ENCODE measurements around the gene FOXC2. TPM values are rescaled to one million over a fixed set of nuclear protein-coding genes. Genes with fewer than 3 reads are reported as not detected.
A peak's percentile ranks its signal among the peaks of the same experiment; 100 is the strongest.

Gene FOXC2
- total and polyA plus RNA-seq, 9 of the 15 experiments (the other 6 are each of a cell fraction or from before 2014, with no cell fraction given), result 0.01 to 0.11 (median 0.10) TPM; not detected in 5

- peak; percentile 98 for TF ChIP-seq ATF7 (IDR thresholded peaks at IDR 0.05)
- peak; percentile 68 for TF ChIP-seq RFX1 (IDR thresholded peaks at IDR 0.05)
- peak; percentile 71 for TF ChIP-seq ZFX (CRISPR knock-in tag; IDR thresholded peaks at IDR 0.05)
- peak; percentile 64 for TF ChIP-seq FIP1L1 (IDR thresholded peaks at IDR 0.05; ENCODE audit: low read depth, low read length, poor library complexity, severe bottlenecking)
- no peak for TF ChIP-seq COPS2 (conservative IDR thresholded peaks at IDR 0.05)
- no peak for TF ChIP-seq HNRNPH1 (optimal IDR thresholded peaks at IDR 0.05; ENCODE audit: low read depth, low read length)
- TF ChIP-seq ELF4 (CRISPR knock-in tag; IDR thresholded peaks at IDR 0.05), result no peak
- TF ChIP-seq TOE1 (IDR thresholded peaks at IDR 0.05; ENCODE audit: borderline replicate concordance), result 0 out of 2 replicates have a peak, but pooled peaks have one; percentile 8
- TF ChIP-seq TOE1 (CRISPR knock-in tag; IDR thresholded peaks at IDR 0.05; ENCODE audit: borderline replicate concordance, low read depth), result no peak
- 0 out of 2 replicates have a peak, but pooled peaks have one; percentile 11 for TF ChIP-seq MYC (IDR thresholded peaks at IDR 0.05; ENCODE audit: low read depth, low read length)
- TF ChIP-seq MYC (CRISPR knock-in tag; IDR thresholded peaks at IDR 0.05; ENCODE audit: borderline replicate concordance, low read depth), result no peak
- no peak for TF ChIP-seq ARID3A (IDR thresholded peaks at IDR 0.05; ENCODE audit: borderline replicate concordance, low read depth, low read length)
- no peak for TF ChIP-seq TRIM28 (IDR thresholded peaks at IDR 0.05)
- TF ChIP-seq MCM5 (IDR thresholded peaks at IDR 0.05; ENCODE audit: low read depth), result no peak
- TF ChIP-seq FOXM1 (IDR thresholded peaks at IDR 0.05; ENCODE audit: low read depth), result no peak
- no peak for TF ChIP-seq FOXM1 (CRISPR knock-in tag; IDR thresholded peaks at IDR 0.05; ENCODE audit: low read depth)
- no peak for TF ChIP-seq LEF1 (IDR thresholded peaks at IDR 0.05)
- no peak for TF ChIP-seq ZNF79 (CRISPR knock-in tag; IDR thresholded peaks at IDR 0.05; ENCODE audit: low read depth)
- TF ChIP-seq ZNF174 (CRISPR knock-in tag; IDR thresholded peaks at IDR 0.05), result no peak
- TF ChIP-seq, protein P1, sequence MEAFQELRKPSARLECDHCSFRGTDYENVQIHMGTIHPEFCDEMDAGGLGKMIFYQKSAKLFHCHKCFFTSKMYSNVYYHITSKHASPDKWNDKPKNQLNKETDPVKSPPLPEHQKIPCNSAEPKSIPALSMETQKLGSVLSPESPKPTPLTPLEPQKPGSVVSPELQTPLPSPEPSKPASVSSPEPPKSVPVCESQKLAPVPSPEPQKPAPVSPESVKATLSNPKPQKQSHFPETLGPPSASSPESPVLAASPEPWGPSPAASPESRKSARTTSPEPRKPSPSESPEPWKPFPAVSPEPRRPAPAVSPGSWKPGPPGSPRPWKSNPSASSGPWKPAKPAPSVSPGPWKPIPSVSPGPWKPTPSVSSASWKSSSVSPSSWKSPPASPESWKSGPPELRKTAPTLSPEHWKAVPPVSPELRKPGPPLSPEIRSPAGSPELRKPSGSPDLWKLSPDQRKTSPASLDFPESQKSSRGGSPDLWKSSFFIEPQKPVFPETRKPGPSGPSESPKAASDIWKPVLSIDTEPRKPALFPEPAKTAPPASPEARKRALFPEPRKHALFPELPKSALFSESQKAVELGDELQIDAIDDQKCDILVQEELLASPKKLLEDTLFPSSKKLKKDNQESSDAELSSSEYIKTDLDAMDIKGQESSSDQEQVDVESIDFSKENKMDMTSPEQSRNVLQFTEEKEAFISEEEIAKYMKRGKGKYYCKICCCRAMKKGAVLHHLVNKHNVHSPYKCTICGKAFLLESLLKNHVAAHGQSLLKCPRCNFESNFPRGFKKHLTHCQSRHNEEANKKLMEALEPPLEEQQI (IDR thresholded peaks at IDR 0.05), result no peak
- TF ChIP-seq FOSL1 (tag; conservative IDR thresholded peaks at IDR 0.05), result no peak
- no peak for TF ChIP-seq ESRRB (CRISPR knock-in tag; IDR thresholded peaks at IDR 0.05; ENCODE audit: borderline replicate concordance)
- TF ChIP-seq PHB2 (IDR thresholded peaks at IDR 0.05; ENCODE audit: low read depth), result no peak
- no peak for TF ChIP-seq ZKSCAN8 (CRISPR knock-in tag; IDR thresholded peaks at IDR 0.05)
- TF ChIP-seq XRCC3 (IDR thresholded peaks at IDR 0.05), result no peak
- TF ChIP-seq L3MBTL2 (IDR thresholded peaks at IDR 0.05), result peak; percentile 60; the same call in 1 of the 2 replicates
- no peak for TF ChIP-seq CHD1 (IDR thresholded peaks at IDR 0.05; ENCODE audit: low read length)
- peak in 1 of 2 experiments; percentile 49; a peak in 1 of 4 replicates for TF ChIP-seq SRF (CRISPR knock-in tag; IDR thresholded peaks at IDR 0.05)
Measured at GRCh38 chr16:86554917-86555703, 11.5 kb upstream of the FOXC2 start, which contains the start of gene MTHFSD (continued).
